ENCODE data around the gene PREPL. TPM values are rescaled to one million over a fixed set of nuclear protein-coding genes. Genes with fewer than 3 reads are reported as not detected.

PREPL gene
- total and polyA plus RNA-seq, 2 of the 4 experiments (the other 2 are of a cell fraction): 27.6 to 39.6 TPM

GRCh38 chr2:44280869-44281268 is 80.4 kb downstream of the PREPL start:
- Histone ChIP-seq H3K27me3 (ENCODE audit: control insufficient read depth, insufficient read depth, low read length) (peaks cover 17% of the 10 kb centered on the region), H3K18ac (ENCODE audit: low read depth, low read length) (no peak overlapping the region), H2BK20ac (ENCODE audit: low read depth, low read length) (no peak overlapping the region), H2BK15ac (ENCODE audit: low read depth, low read length) (no peak overlapping the region), H3K36me3 (ENCODE audit: control insufficient read depth, insufficient read depth, low read length) (no peaks in the 10 kb centered on the region), H3K4me1 (ENCODE audit: control insufficient read depth, insufficient read depth, low read length) (no peaks in the 10 kb centered on the region; the same call in 1 of the 2 replicates), H4K5ac (ENCODE audit: low read depth, low read length) (no peak overlapping the region), H4K91ac (ENCODE audit: insufficient read depth, low read depth, low read length) (no peak overlapping the region), H2BK5ac (ENCODE audit: low read depth, low read length, poor library complexity, severe bottlenecking) (no peak overlapping the region), H2AK5ac (ENCODE audit: low read depth, low read length) (no peak overlapping the region), H2AFZ (replicated peaks; ENCODE audit: low read length, poor library complexity) (no peak overlapping the region), H3K4me3 (ENCODE audit: insufficient read depth, low read depth, low read length) (no peak overlapping the region), H3K14ac (replicated peaks; ENCODE audit: low read depth, low read length) (no peak overlapping the region), H3K9me1 (ENCODE audit: insufficient read depth, low read length) (no peaks in the 10 kb centered on the region), H4K8ac (ENCODE audit: low read depth in 2 of 2, low read length in 2 of 2) (no peak overlapping the region), H3K4ac (ENCODE audit: low read depth, low read length) (no peak overlapping the region), H3K23ac (ENCODE audit: low read depth, low read length) (no peak overlapping the region), H3K56ac (ENCODE audit: extremely low read depth, insufficient read depth, low read length) (no peak overlapping the region), H3K27ac (ENCODE audit: insufficient read depth, low read length) (no peak overlapping the region), H2AK9ac (replicated peaks; ENCODE audit: low read depth, low read length, poor library complexity) (no peak overlapping the region), H3K79me1 (ENCODE audit: low read depth in 1 of 2, low read length in 2 of 2) (no peaks in the 10 kb centered on the region), H3K9me3 (ENCODE audit: control insufficient read depth, insufficient read depth, low read length) (no peaks in the 10 kb centered on the region), H2BK120ac (ENCODE audit: low read depth, low read length) (no peak overlapping the region), H4K20me1 (ENCODE audit: insufficient read depth, low read length) (no peaks in the 10 kb centered on the region), H3K4me2 (ENCODE audit: low read depth, low read length) (no peak overlapping the region), H3K9ac (ENCODE audit: low read depth, low read length) (no peak overlapping the region)
- in situ Hi-C loops (cut with MboI; ENCODE audit: low sequenced_read_pairs): loop anchor here (25.0 kb wide), 1 partner anchor 194 kb away; no protein-coding TSS in a partner anchor
- TF ChIP-seq CEBPB (IDR thresholded peaks at IDR 0.05; ENCODE audit: low read depth, low read length) (no peak), MAZ (IDR thresholded peaks at IDR 0.05; ENCODE audit: borderline replicate concordance, low read depth, low read length) (no peak), MXI1 (IDR thresholded peaks at IDR 0.05; ENCODE audit: borderline replicate concordance, low read depth, low read length) (no peak)
- TF ChIP-seq, protein P1, sequence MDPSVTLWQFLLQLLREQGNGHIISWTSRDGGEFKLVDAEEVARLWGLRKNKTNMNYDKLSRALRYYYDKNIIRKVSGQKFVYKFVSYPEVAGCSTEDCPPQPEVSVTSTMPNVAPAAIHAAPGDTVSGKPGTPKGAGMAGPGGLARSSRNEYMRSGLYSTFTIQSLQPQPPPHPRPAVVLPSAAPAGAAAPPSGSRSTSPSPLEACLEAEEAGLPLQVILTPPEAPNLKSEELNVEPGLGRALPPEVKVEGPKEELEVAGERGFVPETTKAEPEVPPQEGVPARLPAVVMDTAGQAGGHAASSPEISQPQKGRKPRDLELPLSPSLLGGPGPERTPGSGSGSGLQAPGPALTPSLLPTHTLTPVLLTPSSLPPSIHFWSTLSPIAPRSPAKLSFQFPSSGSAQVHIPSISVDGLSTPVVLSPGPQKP (IDR thresholded peaks at IDR 0.05; ENCODE audit: borderline replicate concordance, low read depth, low read length): no peak
- ChIA-PET POLR2A (ENCODE audit: unreplicated experiment) (no interaction called here), CTCF (no interaction called here)
- 60 to 86% methylated on average over 1 of the region's 1 CpG for WGBS, 2 experiments (ENCODE audit: extremely low coverage in 2 of 2, insufficient read length in 1 of 2)
- no TSS peak for BruUV-seq (replicated peaks)
- no peak for ATAC-seq (ENCODE audit: low read depth)
- DNase-seq: no peak
- intact Hi-C loops (cut with micrococcal nuclease): no loop called here
- dilution Hi-C loops (cut with HindIII; ENCODE audit: low sequenced_read_pairs, unreplicated experiment): no loop called here

Measured in IMR-90 (cell line).